ENCODE data around the gene NKAIN2.

DNA sequence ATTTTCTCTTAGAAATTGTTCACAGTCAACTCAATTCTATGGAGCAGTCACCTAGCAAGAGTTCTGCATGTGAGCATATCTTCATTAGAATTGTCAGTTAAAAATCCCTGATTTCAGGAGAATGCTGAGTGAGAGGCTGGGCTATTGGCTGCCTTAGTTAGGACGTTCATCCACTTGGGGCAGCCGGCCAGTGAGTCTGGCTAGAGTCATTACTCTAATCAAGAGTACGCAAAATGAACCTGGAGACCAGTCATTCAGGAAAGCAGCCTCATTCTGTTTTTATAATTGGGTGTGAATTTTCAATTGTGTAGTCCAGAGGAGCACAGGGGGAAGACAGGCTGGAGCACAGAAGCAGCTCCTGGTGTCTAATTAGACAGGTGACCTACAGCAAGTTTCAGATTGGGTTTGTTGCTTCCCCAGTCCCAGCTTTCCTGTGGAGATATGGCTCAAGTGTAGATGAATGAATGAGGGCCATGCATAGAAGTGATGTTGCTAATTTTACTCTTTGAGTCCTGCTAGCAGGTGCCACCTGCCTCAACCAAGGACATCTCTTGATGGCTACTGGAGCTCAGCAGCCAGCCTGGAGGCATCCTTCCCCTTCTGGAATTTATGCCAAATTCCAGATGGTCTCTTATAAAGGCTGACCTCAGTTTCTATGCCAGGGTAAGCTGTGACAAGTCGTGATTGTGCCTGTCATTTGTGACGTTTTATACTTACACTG, 265.7 kb downstream of the NKAIN2 start:
- TF ChIP-seq, protein P1, sequence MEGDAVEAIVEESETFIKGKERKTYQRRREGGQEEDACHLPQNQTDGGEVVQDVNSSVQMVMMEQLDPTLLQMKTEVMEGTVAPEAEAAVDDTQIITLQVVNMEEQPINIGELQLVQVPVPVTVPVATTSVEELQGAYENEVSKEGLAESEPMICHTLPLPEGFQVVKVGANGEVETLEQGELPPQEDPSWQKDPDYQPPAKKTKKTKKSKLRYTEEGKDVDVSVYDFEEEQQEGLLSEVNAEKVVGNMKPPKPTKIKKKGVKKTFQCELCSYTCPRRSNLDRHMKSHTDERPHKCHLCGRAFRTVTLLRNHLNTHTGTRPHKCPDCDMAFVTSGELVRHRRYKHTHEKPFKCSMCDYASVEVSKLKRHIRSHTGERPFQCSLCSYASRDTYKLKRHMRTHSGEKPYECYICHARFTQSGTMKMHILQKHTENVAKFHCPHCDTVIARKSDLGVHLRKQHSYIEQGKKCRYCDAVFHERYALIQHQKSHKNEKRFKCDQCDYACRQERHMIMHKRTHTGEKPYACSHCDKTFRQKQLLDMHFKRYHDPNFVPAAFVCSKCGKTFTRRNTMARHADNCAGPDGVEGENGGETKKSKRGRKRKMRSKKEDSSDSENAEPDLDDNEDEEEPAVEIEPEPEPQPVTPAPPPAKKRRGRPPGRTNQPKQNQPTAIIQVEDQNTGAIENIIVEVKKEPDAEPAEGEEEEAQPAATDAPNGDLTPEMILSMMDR (IDR thresholded peaks at IDR 0.05), result no peak
- TF ChIP-seq POLR2AphosphoS5 (IDR thresholded peaks at IDR 0.05) (no peak), POLR2A (IDR thresholded peaks at IDR 0.05) (no peak)

Measured in sigmoid colon (tissue), 4 donors.